Nephron progenitor cell (in vitro differentiated cells): ENCODE results near the gene TSPAN32.
"Not testable (repeated sequence)": the region's sequence is repeated elsewhere in the genome, so short reads cannot be mapped to it uniquely, and the experiment has no call there.

Source experiments
- DNase-seq: peaks from one replicate; pipeline ENCODE4 v3.0.0; 2021
- H3K27ac Mint-ChIP-seq: 2 replicates; pipeline ENCODE4 v1.8.0; 2021; ENCODE audit warnings: mild to moderate bottlenecking, moderate library complexity, mixed read lengths
- H3K27me3 Mint-ChIP-seq: 2 replicates; pipeline ENCODE4 v1.8.0; 2021; ENCODE audit warnings: mild to moderate bottlenecking, low read depth, mixed read lengths; ENCODE audit not compliant: poor library complexity
- H3K36me3 Mint-ChIP-seq: 2 replicates; pipeline ENCODE4 v1.8.0; 2021; ENCODE audit warnings: low read depth, mixed read lengths
- H3K4me1 Mint-ChIP-seq: 2 replicates; pipeline ENCODE4 v1.8.0; 2021; ENCODE audit warnings: mixed read lengths
- H3K4me3 Mint-ChIP-seq: 2 replicates; pipeline ENCODE4 v1.8.0; 2021; ENCODE audit warnings: mild to moderate bottlenecking, moderate library complexity, mixed read lengths
- H3K9me3 Mint-ChIP-seq: 2 replicates; pipeline ENCODE4 v1.8.0; 2021; ENCODE audit warnings: mild to moderate bottlenecking, moderate library complexity, mixed read lengths
- TF ChIP-seq, protein P1 (sequence below): fragments of 200-600 bp; sonication (generic); IDR thresholded peaks from 2 replicates; pipeline ENCODE4 v1.5.0; 2021; ENCODE audit warnings: antibody characterized with exemption

Gene TSPAN32

DNA sequence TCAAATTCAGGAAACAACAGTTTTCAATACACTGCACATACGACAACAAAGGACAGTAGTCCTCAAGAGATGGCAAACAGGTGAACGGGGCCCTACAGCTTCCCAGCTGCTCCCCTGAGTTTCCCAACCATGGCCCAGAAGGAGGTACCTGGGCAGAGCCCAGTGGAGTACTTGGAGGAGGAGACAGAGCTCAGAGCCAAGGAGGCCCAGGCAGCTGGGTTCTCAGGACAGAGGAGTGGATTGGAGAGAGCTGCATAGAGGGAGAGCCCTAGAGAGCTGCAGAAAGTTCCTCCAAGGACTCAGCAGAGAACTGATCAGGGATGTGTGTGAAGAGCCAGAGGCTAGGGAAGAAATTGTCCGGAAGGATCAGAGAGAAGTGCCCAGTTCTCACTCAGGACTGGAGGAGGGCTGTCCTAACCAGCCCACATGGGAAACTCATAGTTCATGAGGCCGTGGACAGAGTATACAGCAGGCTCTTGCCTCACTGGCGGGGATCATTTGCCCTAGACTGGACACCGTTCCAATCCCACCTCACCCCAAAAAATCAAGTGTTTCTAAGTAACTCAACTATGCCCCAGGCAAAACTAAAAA is 23.8 kb upstream of the TSPAN32 start:
- peaks cover 44% of the 10 kb centered on the region for H3K27me3 Mint-ChIP-seq
- peaks cover 5% of the 10 kb centered on the region for H3K36me3 Mint-ChIP-seq
- H3K27ac Mint-ChIP-seq, result no peak overlapping the region
- peaks cover 46% of the 10 kb centered on the region for H3K9me3 Mint-ChIP-seq
- TF ChIP-seq, protein P1, sequence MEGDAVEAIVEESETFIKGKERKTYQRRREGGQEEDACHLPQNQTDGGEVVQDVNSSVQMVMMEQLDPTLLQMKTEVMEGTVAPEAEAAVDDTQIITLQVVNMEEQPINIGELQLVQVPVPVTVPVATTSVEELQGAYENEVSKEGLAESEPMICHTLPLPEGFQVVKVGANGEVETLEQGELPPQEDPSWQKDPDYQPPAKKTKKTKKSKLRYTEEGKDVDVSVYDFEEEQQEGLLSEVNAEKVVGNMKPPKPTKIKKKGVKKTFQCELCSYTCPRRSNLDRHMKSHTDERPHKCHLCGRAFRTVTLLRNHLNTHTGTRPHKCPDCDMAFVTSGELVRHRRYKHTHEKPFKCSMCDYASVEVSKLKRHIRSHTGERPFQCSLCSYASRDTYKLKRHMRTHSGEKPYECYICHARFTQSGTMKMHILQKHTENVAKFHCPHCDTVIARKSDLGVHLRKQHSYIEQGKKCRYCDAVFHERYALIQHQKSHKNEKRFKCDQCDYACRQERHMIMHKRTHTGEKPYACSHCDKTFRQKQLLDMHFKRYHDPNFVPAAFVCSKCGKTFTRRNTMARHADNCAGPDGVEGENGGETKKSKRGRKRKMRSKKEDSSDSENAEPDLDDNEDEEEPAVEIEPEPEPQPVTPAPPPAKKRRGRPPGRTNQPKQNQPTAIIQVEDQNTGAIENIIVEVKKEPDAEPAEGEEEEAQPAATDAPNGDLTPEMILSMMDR, result no peak
- peaks cover 4% of the 10 kb centered on the region for H3K4me1 Mint-ChIP-seq
- H3K4me3 Mint-ChIP-seq, result no peak overlapping the region
- no peak for DNase-seq

DNA sequence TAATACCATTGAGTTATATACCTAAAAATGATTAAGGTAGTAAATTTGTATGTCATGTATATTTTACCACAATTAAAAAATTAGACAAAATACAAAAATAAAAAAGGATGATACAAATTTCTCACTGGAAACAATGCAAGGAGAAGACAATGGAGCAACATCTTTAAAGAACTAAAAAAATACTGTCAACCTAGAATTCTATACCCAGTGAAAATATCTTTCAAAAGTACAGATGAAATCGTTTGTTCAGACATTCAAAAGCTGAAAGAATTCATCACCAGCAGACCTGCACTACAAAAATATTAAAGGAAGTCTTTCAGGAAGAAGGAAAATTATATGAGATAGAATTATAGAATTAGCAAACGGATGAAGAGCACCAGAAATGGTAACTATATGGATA is 21.6 kb upstream of the TSPAN32 start:
- TF ChIP-seq, protein P1, result no peak
- peaks cover 5% of the 10 kb centered on the region for H3K36me3 Mint-ChIP-seq
- peaks cover 4% of the 10 kb centered on the region for H3K4me1 Mint-ChIP-seq

DNA sequence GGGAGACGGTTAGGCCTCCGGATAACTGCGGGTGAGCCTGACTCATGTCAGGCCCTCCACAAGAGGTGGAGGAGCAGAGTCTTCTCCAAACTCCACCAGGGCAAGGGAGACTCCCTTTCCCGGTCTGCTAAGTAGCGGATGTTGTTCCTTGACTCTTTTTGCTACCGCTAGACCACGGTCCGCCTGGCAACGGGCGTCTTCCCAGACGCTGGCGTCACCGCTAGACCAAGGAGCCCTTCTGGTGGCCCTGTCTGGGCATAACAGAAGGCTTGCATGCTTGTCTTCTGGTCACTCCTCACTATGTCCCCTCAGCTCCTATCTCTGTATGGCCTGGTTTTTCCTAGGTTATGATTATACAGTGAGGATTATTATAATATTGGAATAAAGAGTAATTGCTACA is 15.5 kb upstream of the TSPAN32 start:
- not testable (repeated sequence) for H3K36me3 Mint-ChIP-seq, H3K4me3 Mint-ChIP-seq, H3K27ac Mint-ChIP-seq, DNase-seq
- peaks cover 28% of the 10 kb centered on the region for H3K9me3 Mint-ChIP-seq
- H3K4me1 Mint-ChIP-seq, result peaks cover 19% of the 10 kb centered on the region
- H3K27me3 Mint-ChIP-seq, result peaks cover 31% of the 10 kb centered on the region

More for the DNA sequence above, 21.6 kb upstream of the TSPAN32 start:
- H3K9me3 Mint-ChIP-seq, result peaks cover 46% of the 10 kb centered on the region
- peaks cover 24% of the 10 kb centered on the region for H3K27me3 Mint-ChIP-seq
- H3K27ac Mint-ChIP-seq, result no peak overlapping the region
- DNase-seq, result no peak
- H3K4me3 Mint-ChIP-seq, result no peak overlapping the region

DNA sequence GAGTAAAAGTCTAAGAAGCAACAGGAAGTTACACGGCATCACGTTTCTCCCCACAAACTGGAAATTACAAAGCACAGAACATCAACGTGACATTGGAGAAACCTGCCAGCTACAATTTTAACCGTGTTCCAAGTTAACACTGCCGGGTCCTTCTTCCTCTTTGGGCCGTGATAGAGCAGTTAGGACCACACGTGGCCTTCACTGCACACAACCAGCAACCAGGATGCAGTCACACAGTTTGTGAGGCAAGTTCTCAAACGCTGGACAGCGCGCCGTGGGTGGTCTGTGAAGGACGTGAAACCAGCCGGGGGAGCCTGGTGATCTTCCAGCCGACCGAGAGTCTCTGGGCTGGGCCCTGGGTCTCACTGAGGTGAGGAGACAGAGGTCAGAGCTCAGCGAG is 14.7 kb upstream of the TSPAN32 start:
- no peak for DNase-seq
- H3K27ac Mint-ChIP-seq, result no peak overlapping the region
- peaks cover 21% of the 10 kb centered on the region for H3K9me3 Mint-ChIP-seq
- H3K4me3 Mint-ChIP-seq, result no peak overlapping the region
- H3K36me3 Mint-ChIP-seq, result no peaks in the 10 kb centered on the region
- peaks cover 26% of the 10 kb centered on the region for H3K27me3 Mint-ChIP-seq
- TF ChIP-seq, protein P1, result no peak
- H3K4me1 Mint-ChIP-seq, result peaks cover 19% of the 10 kb centered on the region

DNA sequence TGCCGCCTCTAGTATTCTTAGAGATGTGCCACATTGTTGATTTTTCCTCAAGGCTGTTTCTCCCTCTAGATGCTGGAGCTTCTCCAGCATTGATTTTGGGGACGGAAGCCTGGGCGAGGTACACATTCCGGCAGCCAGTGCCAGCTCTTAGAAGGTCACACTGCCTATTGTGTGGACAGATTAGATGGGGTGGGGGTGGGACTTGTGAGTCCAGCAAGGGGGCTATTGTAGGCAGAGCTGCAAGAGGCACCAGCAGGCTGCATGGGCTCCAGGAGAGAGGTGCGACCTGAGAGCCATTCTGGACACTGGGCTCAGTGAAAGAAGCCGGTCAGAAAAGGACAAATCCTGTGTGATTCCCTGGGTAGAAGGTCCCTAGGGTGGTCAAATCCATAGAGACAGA is 12.5 kb upstream of the TSPAN32 start:
- Mint-ChIP-seq H3K4me1 (peaks cover 19% of the 10 kb centered on the region), H3K36me3 (no peaks in the 10 kb centered on the region)

DNA sequence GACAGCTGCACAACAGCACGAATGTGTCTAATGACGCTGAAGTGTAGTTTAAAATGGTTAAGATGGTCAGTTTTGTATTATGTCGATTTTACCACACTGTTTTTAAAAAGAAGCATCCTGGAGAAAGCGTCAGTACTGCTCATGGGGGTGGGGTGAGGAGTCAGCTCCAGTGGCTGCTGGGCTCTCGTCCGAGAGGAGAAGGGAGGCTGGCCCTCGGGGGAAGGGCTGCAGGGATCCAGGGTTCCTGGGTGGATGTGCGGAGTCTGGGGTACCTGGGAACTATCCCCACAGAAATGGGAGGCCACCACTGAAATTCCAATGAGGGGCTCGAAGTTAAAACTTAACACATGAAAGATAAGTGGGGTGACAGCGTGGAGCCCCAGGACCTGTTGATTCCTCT is 12.0 kb upstream of the TSPAN32 start:
- no peak for DNase-seq
- H3K4me1 Mint-ChIP-seq, result peaks cover 19% of the 10 kb centered on the region
- H3K27ac Mint-ChIP-seq, result no peak overlapping the region
- peaks cover 33% of the 10 kb centered on the region for H3K27me3 Mint-ChIP-seq
- H3K9me3 Mint-ChIP-seq, result peaks cover 7% of the 10 kb centered on the region
- H3K4me3 Mint-ChIP-seq, result no peak overlapping the region
- TF ChIP-seq, protein P1, result no peak
- H3K36me3 Mint-ChIP-seq, result no peaks in the 10 kb centered on the region

More for the DNA sequence above, 12.5 kb upstream of the TSPAN32 start:
- H3K27ac Mint-ChIP-seq, result no peak overlapping the region
- TF ChIP-seq, protein P1, result no peak
- peaks cover 7% of the 10 kb centered on the region for H3K9me3 Mint-ChIP-seq
- no peak overlapping the region for H3K4me3 Mint-ChIP-seq
- peaks cover 29% of the 10 kb centered on the region for H3K27me3 Mint-ChIP-seq
- DNase-seq, result no peak
